GM08714 (cell line): ENCODE measurements around the gene LHX6.

Experiments
- H3K4me3 ChIP-seq: fragments of 200-500 bp; sonication (Bioruptor generic); 2 replicates; pipeline ENCODE4 v1.5.1; 2014; ENCODE audit warnings: mild to moderate bottlenecking, low read length, inconsistent platforms
- ZNF274 ChIP-seq: IDR thresholded peaks from 2 replicates; pipeline ENCODE4 v1.6.1; 2012; ENCODE audit warnings: mild to moderate bottlenecking, low read depth, low read length

Gene LHX6

DNA sequence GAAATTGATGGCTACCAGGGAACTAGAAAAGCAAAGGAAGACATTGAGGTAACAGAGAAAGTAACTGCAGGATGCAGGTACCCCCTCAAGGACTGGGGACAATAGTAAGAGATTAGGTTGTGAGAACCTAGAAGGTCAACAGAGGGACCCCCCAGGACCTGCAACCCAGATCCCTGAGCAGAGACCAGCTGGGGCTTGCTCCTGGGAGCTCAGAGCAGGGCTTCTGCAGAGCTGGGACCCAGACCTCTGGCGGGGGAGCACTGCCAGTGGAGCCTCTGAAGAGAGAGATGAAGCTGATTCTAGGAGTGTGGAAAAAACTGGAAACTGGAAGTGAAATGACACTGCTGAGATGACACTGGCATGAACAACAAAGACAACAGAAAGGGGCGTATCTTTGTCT is 51.8 kb downstream of the LHX6 start:
- no peak overlapping the region for H3K4me3 ChIP-seq
- no peak for TF ChIP-seq ZNF274

DNA sequence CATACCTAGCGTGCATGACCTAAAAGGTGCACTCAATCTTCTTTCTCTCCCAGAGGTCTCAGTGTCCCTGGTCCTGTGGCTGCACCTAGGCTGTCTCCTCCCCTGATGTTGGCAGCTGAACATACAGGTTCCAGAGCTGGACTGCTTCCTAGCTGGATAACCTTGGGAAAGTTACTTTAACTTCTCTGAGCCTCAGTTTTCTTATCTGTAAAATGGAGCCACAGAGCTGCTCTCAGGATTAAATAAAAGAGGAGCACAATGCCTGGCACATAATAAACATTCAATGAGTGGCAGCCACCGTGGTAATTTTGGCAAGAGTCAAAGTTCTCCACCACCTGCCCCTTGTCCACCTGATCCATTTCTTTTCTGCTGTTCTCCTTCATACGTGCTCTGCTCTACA is 55.1 kb downstream of the LHX6 start:
- TF ChIP-seq ZNF274: no peak
- H3K4me3 ChIP-seq: no peak overlapping the region

DNA sequence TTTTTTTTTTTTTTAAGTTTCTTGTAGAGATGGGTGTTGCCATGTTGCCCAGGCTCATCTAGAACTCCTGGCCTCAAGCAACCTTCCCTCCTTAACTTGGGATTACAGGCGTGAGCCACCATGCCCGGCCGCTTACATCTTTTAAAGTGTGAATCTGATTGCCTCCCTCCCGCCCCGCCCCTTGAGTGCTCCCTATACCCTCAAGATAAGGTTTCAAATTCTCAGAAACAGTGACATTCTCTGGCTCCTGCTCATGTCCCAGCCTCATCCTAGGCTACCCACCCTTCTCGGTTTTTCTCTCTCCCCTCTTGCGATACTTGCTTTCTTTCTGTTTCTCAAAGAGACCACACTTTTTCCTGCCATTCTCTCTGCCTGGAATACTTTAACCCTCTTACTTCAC is 56.6 kb downstream of the LHX6 start:
- no peak overlapping the region for H3K4me3 ChIP-seq
- TF ChIP-seq ZNF274: no peak

GRCh38 chr9:122168356-122168755 is 60.4 kb downstream of the LHX6 start:
- no peak for TF ChIP-seq ZNF274
- H3K4me3 ChIP-seq: no peak overlapping the region

- no peak for TF ChIP-seq ZNF274
- H3K4me3 ChIP-seq: no peak overlapping the region
Observed at GRCh38 chr9:122164286-122164685, 64.5 kb downstream of the LHX6 start.

GRCh38 chr9:122162415-122162814 is 66.3 kb downstream of the LHX6 start:
- TF ChIP-seq ZNF274: no peak
- H3K4me3 ChIP-seq: no peak overlapping the region

DNA sequence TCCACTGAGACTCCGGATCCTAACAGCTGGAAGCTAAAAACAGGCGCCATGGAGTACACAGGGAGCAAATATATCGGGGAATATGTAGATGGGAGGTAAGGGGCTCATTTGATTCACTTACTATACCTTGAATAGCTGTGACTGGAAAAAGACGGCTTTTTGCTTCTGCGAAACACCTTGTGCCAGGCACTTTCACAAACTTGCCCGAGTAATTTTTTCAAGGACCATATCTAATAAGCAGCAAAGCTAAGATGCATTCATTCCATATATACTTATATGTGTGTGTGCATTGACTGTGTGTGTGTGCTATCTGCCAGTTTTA is 68.9 kb downstream of the LHX6 start:
- H3K4me3 ChIP-seq: peak overlapping the region; percentile 96; the same call in 1 of the 2 replicates
- TF ChIP-seq ZNF274: no peak

DNA sequence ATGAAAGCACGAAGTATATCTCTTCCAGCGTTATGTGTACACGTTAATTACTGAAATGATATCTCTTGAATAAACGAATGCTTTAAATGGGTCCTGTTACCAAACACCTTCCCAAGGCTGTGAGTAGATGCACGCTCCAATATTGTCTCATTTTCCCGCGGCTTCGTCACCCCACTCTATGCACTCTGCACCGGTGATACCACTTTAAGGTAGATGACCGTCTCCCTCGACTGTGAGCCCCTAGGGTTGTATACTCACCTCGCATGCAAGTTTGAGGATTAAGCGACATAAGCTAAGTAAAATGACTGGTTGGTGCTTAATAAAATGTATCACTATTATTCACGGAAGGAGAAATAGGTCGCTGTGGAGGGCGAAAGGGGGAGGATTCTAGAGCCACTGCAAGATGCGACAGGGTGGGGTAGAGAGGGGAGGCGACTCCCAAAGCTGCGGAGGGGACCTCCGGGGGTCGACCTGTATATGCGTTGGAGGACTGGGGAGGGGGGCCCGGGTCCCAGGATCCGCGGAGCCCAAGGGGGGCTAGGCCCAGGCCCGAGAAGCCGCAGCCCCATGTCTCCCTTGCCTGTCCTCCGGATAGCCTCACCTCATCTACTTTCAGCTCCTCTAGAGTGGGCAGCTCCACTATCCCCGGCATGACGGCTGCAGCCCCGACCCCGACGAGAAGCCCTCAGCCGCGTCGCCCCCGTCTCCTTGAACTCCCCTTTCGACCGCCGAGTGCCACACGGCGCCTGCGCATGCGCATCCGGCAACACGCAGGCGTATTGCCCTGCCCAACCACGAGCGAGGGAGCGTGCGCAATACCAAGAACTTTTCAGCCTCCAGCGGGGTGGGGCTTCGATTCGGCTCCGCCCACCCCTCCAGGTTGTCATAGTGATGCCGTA is 69.5 kb downstream of the LHX6 start, which contains the start of the genes MORN5 and NDUFA8:
Gene MORN5, plus strand, starts transcription at position 883 of the 899 bp plus-strand sequence. CDS start 65 bp downstream, outside the sequence.
Gene NDUFA8, minus strand, starts transcription at position 754 of the 899 bp plus-strand sequence. Its CDS starts 102 bp downstream, at position 652.
- H3K4me3 ChIP-seq: peak within 1 kb of the TSS; percentile 96
- no peak for TF ChIP-seq ZNF274

GRCh38 chr9:122158202-122158601 is 70.6 kb downstream of the LHX6 start:
- H3K4me3 ChIP-seq: no peak overlapping the region
- TF ChIP-seq ZNF274: no peak

DNA sequence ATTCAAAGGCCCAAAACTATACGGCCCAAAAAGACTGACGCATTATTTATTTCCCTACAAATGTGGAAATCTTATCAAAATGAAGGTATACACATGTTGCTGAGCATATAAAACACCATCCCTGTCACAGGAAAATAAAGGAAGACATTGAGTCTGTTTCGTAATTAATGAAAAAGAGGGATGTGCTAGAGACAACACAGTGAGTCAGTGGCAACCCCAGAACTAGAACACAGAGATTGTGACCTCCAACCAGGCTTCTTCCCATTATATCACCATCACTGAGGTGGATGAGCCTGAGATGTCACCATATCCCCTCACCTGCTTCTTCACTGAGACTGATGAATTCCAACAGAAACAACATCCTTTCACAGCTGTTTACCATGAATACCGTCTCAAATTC is 73.0 kb downstream of the LHX6 start:
- no peak overlapping the region for H3K4me3 ChIP-seq
- TF ChIP-seq ZNF274: no peak
